NT2/D1 (cell line): ENCODE results near the gene COG4.

Source experiments
- YY1 ChIP-seq: IDR thresholded peaks from 2 replicates; pipeline ENCODE4 v1.6.1; 2011; ENCODE audit not compliant: insufficient read length, insufficient read depth
- ZNF274 ChIP-seq: IDR thresholded peaks from 2 replicates; pipeline ENCODE4 v1.6.1; 2011; ENCODE audit warnings: mild to moderate bottlenecking, low read depth, low read length

DNA sequence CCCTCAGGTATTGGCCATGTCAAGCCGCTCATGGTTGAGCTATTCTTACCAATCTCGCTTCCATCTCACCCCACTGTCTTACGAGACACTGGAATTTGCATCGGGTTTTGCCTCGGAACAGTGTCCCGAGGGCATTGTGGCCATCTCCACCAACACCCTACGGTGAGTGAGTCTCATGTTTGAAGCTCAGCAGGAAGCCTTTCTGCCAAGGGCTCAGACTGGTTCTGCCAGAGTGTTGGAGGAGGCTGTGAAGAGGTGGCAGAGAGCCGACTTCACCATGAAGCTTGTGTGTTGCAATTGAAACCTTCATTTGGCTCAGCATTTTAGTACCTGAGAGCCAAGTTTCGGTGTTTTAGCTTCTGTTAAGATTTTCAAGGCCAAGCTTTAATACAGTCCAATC lies 38.3 kb upstream of the COG4 start:
- TF ChIP-seq ZNF274: no peak
- TF ChIP-seq YY1: no peak
